HL-60 (cell line): ENCODE results near the gene TMEM270.
A peak's percentile ranks its signal among the peaks of the same experiment; 100 is the strongest.

Experiments
- CTCF ChIP-seq: IDR thresholded peaks from one replicate; pipeline ENCODE4 v1.5.1; 2011; ENCODE audit warnings: low read length, control low read depth, inconsistent platforms; ENCODE audit not compliant: insufficient read depth
- POLR2AphosphoS5 ChIP-seq: IDR thresholded peaks from 2 replicates; pipeline ENCODE4 v1.6.1; 2012; ENCODE audit warnings: low read depth
- REST ChIP-seq: IDR thresholded peaks from 2 replicates; pipeline ENCODE4 v1.6.1; 2012; ENCODE audit warnings: low read depth; ENCODE audit not compliant: insufficient replicate concordance
- SPI1 ChIP-seq: IDR thresholded peaks from 2 replicates; pipeline ENCODE4 v1.6.1; 2012; ENCODE audit warnings: low read depth, mild to moderate bottlenecking, borderline replicate concordance

GRCh38 chr7:73830681-73831583 lies 30.0 kb upstream of the TMEM270 start, which contains the start of gene CLDN4:
- no peak for TF ChIP-seq CTCF
- no peak for TF ChIP-seq POLR2AphosphoS5
- peak; percentile 30 for TF ChIP-seq REST
- TF ChIP-seq SPI1 = no peak
